ENCODE data around the gene SLC7A9. TPM values are rescaled to one million over a fixed set of nuclear protein-coding genes. Genes with fewer than 3 reads are reported as not detected.
"Not testable (repeated sequence)": the region's sequence is repeated elsewhere in the genome, so short reads cannot be mapped to it uniquely, and the experiment has no call there.

The SLC7A9 gene
- total RNA-seq, 1 experiment from 2014 or later: not detected

- DNase-seq: no peak
- no peak overlapping the region for H3K4me3 ChIP-seq
- H3K36me3 ChIP-seq: no peaks in the 10 kb centered on the region
- no peaks in the 10 kb centered on the region for H3K9me3 ChIP-seq
- H3K27me3 ChIP-seq: no peaks in the 10 kb centered on the region
Observed at GRCh38 chr19:32857584-32857983, 12.0 kb downstream of the SLC7A9 start.

- H3K4me3 ChIP-seq, DNase-seq, H3K36me3 ChIP-seq, H3K27me3 ChIP-seq, H3K9me3 ChIP-seq: not testable (repeated sequence)
Observed at GRCh38 chr19:32856818-32857217, 12.7 kb downstream of the SLC7A9 start.

GRCh38 chr19:32852216-32852615, 17.4 kb downstream of the SLC7A9 start:
- H3K9me3 ChIP-seq: no peaks in the 10 kb centered on the region
- DNase-seq: no peak
- no peak overlapping the region for H3K4me3 ChIP-seq
- H3K36me3 ChIP-seq: no peaks in the 10 kb centered on the region
- H3K27me3 ChIP-seq: no peaks in the 10 kb centered on the region

GRCh38 chr19:32848035-32848434, 21.5 kb downstream of the SLC7A9 start:
- H3K36me3 ChIP-seq, H3K27me3 ChIP-seq, H3K4me3 ChIP-seq, DNase-seq, H3K9me3 ChIP-seq: not testable (repeated sequence)

- Histone ChIP-seq H3K9me3 (peaks cover 4% of the 10 kb centered on the region; the same call in 1 of the 2 replicates), H3K4me3 (no peak overlapping the region), H3K27me3 (no peaks in the 10 kb centered on the region), H3K36me3 (no peaks in the 10 kb centered on the region)
- no peak for DNase-seq
Observed at GRCh38 chr19:32843716-32844245, 25.8 kb downstream of the SLC7A9 start.

GRCh38 chr19:32842061-32842460, 27.5 kb downstream of the SLC7A9 start:
- no peak for DNase-seq
- Histone ChIP-seq H3K4me3 (no peak overlapping the region), H3K27me3 (no peaks in the 10 kb centered on the region), H3K9me3 (peaks cover 4% of the 10 kb centered on the region; the same call in 1 of the 2 replicates), H3K36me3 (no peaks in the 10 kb centered on the region)

GRCh38 chr19:32837531-32837930, 32.0 kb downstream of the SLC7A9 start:
- peaks cover 4% of the 10 kb centered on the region; the same call in 1 of the 2 replicates for H3K9me3 ChIP-seq

GRCh38 chr19:32833388-32833787, 36.2 kb downstream of the SLC7A9 start:
- not testable (repeated sequence) for H3K36me3 ChIP-seq, H3K9me3 ChIP-seq, H3K4me3 ChIP-seq, DNase-seq, H3K27me3 ChIP-seq

More at GRCh38 chr19:32837531-32837930, 32.0 kb downstream of the SLC7A9 start:
- Histone ChIP-seq H3K27me3 (no peaks in the 10 kb centered on the region), H3K4me3 (no peak overlapping the region), H3K36me3 (no peaks in the 10 kb centered on the region)
- no peak for DNase-seq

- not testable (repeated sequence) for H3K27me3 ChIP-seq, DNase-seq, H3K4me3 ChIP-seq, H3K9me3 ChIP-seq, H3K36me3 ChIP-seq
Observed at GRCh38 chr19:32832825-32833224, 36.7 kb downstream of the SLC7A9 start.

- H3K27me3 ChIP-seq, H3K9me3 ChIP-seq, H3K36me3 ChIP-seq, DNase-seq, H3K4me3 ChIP-seq: not testable (repeated sequence)
Observed at GRCh38 chr19:32832094-32832493, 37.5 kb downstream of the SLC7A9 start.

GRCh38 chr19:32831611-32832010, 38.0 kb downstream of the SLC7A9 start:
- Histone ChIP-seq H3K4me3 (no peak overlapping the region), H3K9me3 (no peaks in the 10 kb centered on the region), H3K27me3 (no peaks in the 10 kb centered on the region), H3K36me3 (no peaks in the 10 kb centered on the region)
- DNase-seq: no peak

GRCh38 chr19:32830231-32831014, 39.1 kb downstream of the SLC7A9 start:
- Histone ChIP-seq H3K27me3 (no peaks in the 10 kb centered on the region), H3K4me3 (no peak overlapping the region), H3K36me3 (no peaks in the 10 kb centered on the region), H3K9me3 (no peaks in the 10 kb centered on the region)
- peak; percentile 15 for DNase-seq

GRCh38 chr19:32829345-32829896, 40.1 kb downstream of the SLC7A9 start:
- Histone ChIP-seq H3K36me3 (no peaks in the 10 kb centered on the region), H3K4me3 (no peak overlapping the region), H3K27me3 (no peaks in the 10 kb centered on the region), H3K9me3 (no peaks in the 10 kb centered on the region)
- DNase-seq: no peak

GRCh38 chr19:32828643-32829344, 40.8 kb downstream of the SLC7A9 start:
- no peaks in the 10 kb centered on the region for H3K9me3 ChIP-seq
- H3K4me3 ChIP-seq: no peak overlapping the region
- DNase-seq: no peak
- no peaks in the 10 kb centered on the region for H3K36me3 ChIP-seq
- no peaks in the 10 kb centered on the region for H3K27me3 ChIP-seq

GRCh38 chr19:32828139-32828538, 41.4 kb downstream of the SLC7A9 start:
- H3K36me3 ChIP-seq: no peaks in the 10 kb centered on the region
- H3K9me3 ChIP-seq: no peaks in the 10 kb centered on the region
- no peak overlapping the region for H3K4me3 ChIP-seq
- DNase-seq: no peak
- H3K27me3 ChIP-seq: no peaks in the 10 kb centered on the region

GRCh38 chr19:32824916-32825608, 44.5 kb downstream of the SLC7A9 start:
- no peak overlapping the region for H3K4me3 ChIP-seq
- H3K9me3 ChIP-seq: no peaks in the 10 kb centered on the region
- H3K36me3 ChIP-seq: no peaks in the 10 kb centered on the region
- DNase-seq: no peak
- peaks cover 2% of the 10 kb centered on the region; the same call in 1 of the 2 replicates for H3K27me3 ChIP-seq

Measured in MG63 (cell line).